Endodermal cell (in vitro differentiated cells): ENCODE data around the gene TTLL5. TPM values are rescaled to one million over a fixed set of nuclear protein-coding genes. Genes with fewer than 3 reads are reported as not detected.

Experiments used
- DNase-seq: peaks from one replicate; pipeline ENCODE4 v3.0.0-alpha.2; 2017
- H3K27ac ChIP-seq: 2 replicates; pipeline ENCODE4 v1.5.1; 2013; ENCODE audit warnings: mild to moderate bottlenecking, low read depth, low read length, moderate library complexity
- H3K27me3 ChIP-seq: 2 replicates; pipeline ENCODE4 v1.6.1; 2013; ENCODE audit warnings: mild to moderate bottlenecking, low read length, moderate library complexity; ENCODE audit not compliant: insufficient read depth, control insufficient read depth, poor library complexity, severe bottlenecking
- H3K36me3 ChIP-seq: 2 replicates; pipeline ENCODE4 v1.7.0; 2013; ENCODE audit warnings: mild to moderate bottlenecking, low read length, moderate library complexity; ENCODE audit not compliant: control insufficient read depth, insufficient read depth
- H3K4me1 ChIP-seq: one replicate; pipeline ENCODE4 v1.7.0; 2013; ENCODE audit warnings: low read length; ENCODE audit not compliant: control insufficient read depth, insufficient read depth
- H3K4me3 ChIP-seq: 2 replicates; pipeline ENCODE4 v1.5.1; 2013; ENCODE audit warnings: mild to moderate bottlenecking, low read length, moderate library complexity
- H3K9ac ChIP-seq: 2 replicates; pipeline ENCODE4 v1.6.1; 2013; ENCODE audit warnings: mild to moderate bottlenecking, low read length, moderate library complexity; ENCODE audit not compliant: poor library complexity, severe bottlenecking; ENCODE audit errors: extremely low read depth
- H3K9me3 ChIP-seq: 2 replicates; pipeline ENCODE4 v1.6.1; 2013; ENCODE audit warnings: mild to moderate bottlenecking, low read length, moderate library complexity; ENCODE audit not compliant: control insufficient read depth
- H3K27ac Mint-ChIP-seq: 2 replicates; pipeline ENCODE4 v1.8.0; 2020; ENCODE audit warnings: mixed read lengths
- H3K27me3 Mint-ChIP-seq: 2 replicates; pipeline ENCODE4 v1.8.0; 2021; ENCODE audit warnings: mild to moderate bottlenecking, mixed read lengths; ENCODE audit not compliant: insufficient read depth
- H3K36me3 Mint-ChIP-seq: 2 replicates; pipeline ENCODE4 v1.8.0; 2020; ENCODE audit warnings: low read depth, mixed read lengths
- H3K4me1 Mint-ChIP-seq: 2 replicates; pipeline ENCODE4 v1.8.0; 2020; ENCODE audit warnings: mixed read lengths
- H3K4me3 Mint-ChIP-seq: 2 replicates; pipeline ENCODE4 v1.8.0; 2020; ENCODE audit warnings: mild to moderate bottlenecking, moderate library complexity, mixed read lengths
- H3K9me3 Mint-ChIP-seq: 2 replicates; pipeline ENCODE4 v1.8.0; 2020; ENCODE audit warnings: mild to moderate bottlenecking, mixed read lengths
- CTCF ChIP-seq: fragments of 200-600 bp; sonication (generic); conservative IDR thresholded peaks from 2 replicates; pipeline ENCODE4 v1.5.0; 2021; ENCODE audit warnings: antibody characterized with exemption, mild to moderate bottlenecking
- WGBS, 2 experiments: methylation state at CpG; one replicate each; pipeline versions ENCODE4 v1.1.5 to v1.1.7; 2013; ENCODE audit warnings: missing lambda C conversion rate in 2 of 2, mixed read lengths in 1 of 2; ENCODE audit not compliant: insufficient coverage in 1 of 2, insufficient read length in 1 of 2; 5-methylcytosine and 5-hydroxymethylcytosine counted together
- total RNA-seq, 2 donors: library from RNA; stranded (reverse); fragmentation: NEBNext Ultra II Directional in 1 of 2; extraction: Animal tissue kit (Norgen Biotek cat#: 25700) in 1 of 2; gene quantifications; 2 replicates in 1 of 2; 3 replicates in 1 of 2; pipeline ENCODE4 v1.2.1, GENCODE V29; 2021

Gene TTLL5
- total RNA-seq, 2 donors from 2014 or later: 50.5 to 54.2 TPM

DNA sequence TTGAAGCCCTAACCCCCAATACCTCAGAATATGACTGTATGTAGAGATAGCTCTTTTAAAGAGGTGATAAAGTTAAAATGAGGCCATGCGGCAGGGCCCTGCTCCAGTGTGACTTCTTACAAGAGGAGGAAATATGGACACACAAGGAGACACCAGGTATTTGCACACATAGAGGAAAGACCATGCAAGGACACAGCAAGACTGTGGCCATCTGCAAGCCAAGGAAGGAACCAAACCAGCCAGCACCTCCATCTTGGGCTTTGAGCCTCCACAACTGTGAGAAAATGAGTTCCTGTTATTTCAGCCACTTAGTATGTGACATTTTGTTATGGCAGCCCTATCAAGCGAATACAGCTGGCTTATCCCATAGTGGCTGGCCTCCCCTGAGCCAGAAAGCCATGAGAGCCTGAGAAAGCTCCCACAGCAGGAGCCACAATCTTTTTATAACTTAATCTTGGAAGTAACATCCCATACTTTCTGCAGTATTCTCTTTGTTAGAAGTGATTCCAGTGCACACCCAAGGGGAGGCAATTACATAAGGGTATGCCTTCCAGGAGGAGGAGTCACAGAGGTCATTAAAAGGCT is 272.8 kb downstream of the TTLL5 start:
- no peaks in the 10 kb centered on the region for H3K27me3 ChIP-seq
- 99 to 100% methylated on average over 2 of the region's 2 CpGs for WGBS, 2 experiments
- H3K36me3 ChIP-seq: no peaks in the 10 kb centered on the region
- Mint-ChIP-seq H3K27ac (no peak overlapping the region), H3K4me1 (peaks cover 5% of the 10 kb centered on the region), H3K4me3 (no peak overlapping the region), H3K36me3 (peaks cover 2% of the 10 kb centered on the region), H3K9me3 (no peaks in the 10 kb centered on the region), H3K27me3 (no peaks in the 10 kb centered on the region)
- no peak for DNase-seq
- H3K9ac ChIP-seq: no peak overlapping the region
- no peak overlapping the region for H3K27ac ChIP-seq
- H3K4me3 ChIP-seq: no peak overlapping the region
- no peaks in the 10 kb centered on the region for H3K9me3 ChIP-seq
- H3K4me1 ChIP-seq: no peaks in the 10 kb centered on the region
- TF ChIP-seq CTCF: no peak

DNA sequence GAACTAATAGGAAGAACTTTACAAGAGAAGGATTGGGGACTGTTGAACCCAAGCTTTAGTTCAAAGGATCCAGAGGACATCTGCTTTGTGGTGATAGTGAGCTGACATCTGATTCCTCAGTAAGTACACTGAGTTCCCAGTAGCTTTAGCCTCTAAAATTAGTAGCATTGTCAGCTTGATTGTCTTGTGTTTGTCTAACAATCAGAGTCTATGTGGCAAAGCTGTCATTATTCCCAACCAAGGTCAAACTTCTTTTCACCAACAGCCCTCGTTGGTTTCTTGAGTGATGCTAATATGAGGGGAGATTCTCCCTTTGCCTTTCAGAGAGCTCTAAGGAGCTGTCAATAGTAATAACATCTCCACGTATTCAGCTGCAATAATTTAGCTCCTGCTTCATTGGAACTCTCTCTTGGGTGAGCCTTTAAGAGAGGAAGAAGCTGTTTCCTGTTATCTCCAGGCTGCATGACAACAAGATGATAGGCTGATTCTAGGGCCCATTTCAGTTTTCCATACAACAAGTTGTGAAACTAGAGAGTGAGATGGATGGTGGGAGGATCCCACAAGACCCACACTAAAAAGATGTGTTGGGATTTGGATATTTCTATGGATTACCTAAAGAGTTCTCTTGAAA is 274.1 kb downstream of the TTLL5 start:
- no peaks in the 10 kb centered on the region for H3K27me3 Mint-ChIP-seq
- H3K27ac Mint-ChIP-seq: no peak overlapping the region
- no peaks in the 10 kb centered on the region for H3K9me3 ChIP-seq
- no peaks in the 10 kb centered on the region for H3K9me3 Mint-ChIP-seq
- H3K27me3 ChIP-seq: no peaks in the 10 kb centered on the region
- no peak overlapping the region for H3K4me3 Mint-ChIP-seq
- no peak overlapping the region for H3K4me3 ChIP-seq
- no peaks in the 10 kb centered on the region for H3K36me3 ChIP-seq
- H3K4me1 Mint-ChIP-seq: peaks cover 5% of the 10 kb centered on the region
- TF ChIP-seq CTCF: no peak
- no peak overlapping the region for H3K27ac ChIP-seq
- peaks cover 2% of the 10 kb centered on the region for H3K36me3 Mint-ChIP-seq
- DNase-seq: no peak
- H3K9ac ChIP-seq: no peak overlapping the region
- H3K4me1 ChIP-seq: no peaks in the 10 kb centered on the region
- 88 to 89% methylated on average over 1 to 2 of the region's 2 CpGs for WGBS, 2 experiments

GRCh38 chr14:75939200-75939599 is 278.2 kb downstream of the TTLL5 start:
- no peak overlapping the region for H3K4me3 ChIP-seq
- H3K9me3 ChIP-seq: no peaks in the 10 kb centered on the region
- Mint-ChIP-seq H3K9me3 (no peaks in the 10 kb centered on the region), H3K4me1 (peaks cover 9% of the 10 kb centered on the region), H3K27ac (no peak overlapping the region), H3K36me3 (peaks cover 13% of the 10 kb centered on the region), H3K27me3 (no peaks in the 10 kb centered on the region), H3K4me3 (no peak overlapping the region)
- H3K36me3 ChIP-seq: no peaks in the 10 kb centered on the region
- H3K9ac ChIP-seq: no peak overlapping the region
- H3K4me1 ChIP-seq: no peaks in the 10 kb centered on the region
- TF ChIP-seq CTCF: no peak
- WGBS, 2 experiments: 100% methylated on average over 1 of the region's 1 CpG; no CpG with 5 or more reads in 1 of the 2 experiments
- H3K27me3 ChIP-seq: no peaks in the 10 kb centered on the region
- no peak for DNase-seq
- no peak overlapping the region for H3K27ac ChIP-seq
